Skeletal muscle satellite cell (primary cell): Measurements from ENCODE around the gene PDSS2.
"Not testable (repeated sequence)": the region's sequence is repeated elsewhere in the genome, so short reads cannot be mapped to it uniquely, and the experiment has no call there.

Source experiments
- H3K27me3 ChIP-seq: 2 replicates; pipeline ENCODE4 v1.7.0; 2013; ENCODE audit warnings: low read length; ENCODE audit not compliant: control insufficient read depth, insufficient read depth
- H3K36me3 ChIP-seq: 2 replicates; pipeline ENCODE4 v1.7.0; 2013; ENCODE audit warnings: mild to moderate bottlenecking, control low read depth, low read length; ENCODE audit not compliant: insufficient read depth
- H3K4me1 ChIP-seq: 2 replicates; pipeline ENCODE4 v1.7.0; 2013; ENCODE audit warnings: low read length; ENCODE audit not compliant: control insufficient read depth, insufficient read depth
- H3K4me2 ChIP-seq: 2 replicates; pipeline ENCODE4 v1.7.0; 2013; ENCODE audit warnings: mild to moderate bottlenecking, low read length
- H3K4me3 ChIP-seq: 2 replicates; pipeline ENCODE4 v1.7.0; 2013; ENCODE audit warnings: low read length
- H3K9ac ChIP-seq: 2 replicates; pipeline ENCODE4 v1.7.0; 2013; ENCODE audit warnings: mild to moderate bottlenecking, low read depth, low read length, moderate library complexity
- H3K9me3 ChIP-seq: replicated peaks from 2 replicates; pipeline ENCODE4 v1.7.0; 2013; ENCODE audit warnings: mild to moderate bottlenecking, control low read depth, low read length

Gene PDSS2

DNA sequence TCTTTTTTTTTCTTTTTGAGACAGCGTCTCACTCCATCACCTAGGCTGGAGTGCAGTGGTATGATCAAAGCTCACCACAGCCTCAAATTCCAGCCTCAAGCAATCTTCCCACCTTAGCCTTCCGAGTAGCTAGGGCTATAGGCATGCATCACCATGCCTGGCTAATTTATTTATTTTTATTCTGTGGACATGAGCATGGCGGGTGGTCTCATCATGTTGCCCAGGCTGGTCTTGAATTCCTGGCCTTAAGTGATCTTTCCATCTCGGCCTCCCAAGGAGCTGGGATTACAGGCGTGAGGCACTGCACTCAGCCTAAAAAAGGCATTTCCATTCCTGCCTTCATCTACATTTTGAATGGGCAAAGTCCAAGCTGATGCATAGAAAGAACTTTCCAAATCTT, 287.9 kb downstream of the PDSS2 start:
- Histone ChIP-seq H3K27me3 (no peaks in the 10 kb centered on the region), H3K9ac (no peak overlapping the region), H3K9me3 (no peaks in the 10 kb centered on the region), H3K36me3 (no peaks in the 10 kb centered on the region), H3K4me3 (no peak overlapping the region), H3K4me1 (no peaks in the 10 kb centered on the region), H3K4me2 (no peak overlapping the region)

DNA sequence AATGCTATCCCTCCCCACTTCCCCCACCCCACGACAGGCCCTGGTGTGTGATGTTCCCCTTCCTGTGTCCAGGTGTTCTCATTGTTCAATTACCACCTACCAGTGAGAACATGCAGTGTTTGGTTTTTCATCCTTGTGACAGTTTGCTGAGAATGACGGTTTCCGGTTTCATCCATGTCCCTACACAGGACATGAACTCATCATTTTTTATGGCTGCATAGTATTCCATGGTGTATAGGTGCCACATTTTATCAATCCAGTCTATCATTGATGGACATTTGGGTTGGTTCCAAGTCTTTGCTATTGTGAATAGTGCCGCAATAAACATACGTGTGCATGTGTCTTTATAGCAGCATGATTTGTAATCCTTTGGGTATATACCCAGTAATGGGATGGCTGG, 295.1 kb downstream of the PDSS2 start:
- not testable (repeated sequence) for H3K36me3 ChIP-seq, H3K27me3 ChIP-seq, H3K9me3 ChIP-seq, H3K4me1 ChIP-seq, H3K9ac ChIP-seq, H3K4me3 ChIP-seq, H3K4me2 ChIP-seq

- Histone ChIP-seq H3K4me1 (no peaks in the 10 kb centered on the region), H3K27me3 (no peaks in the 10 kb centered on the region), H3K4me3 (no peak overlapping the region), H3K9ac (no peak overlapping the region), H3K9me3 (no peaks in the 10 kb centered on the region), H3K36me3 (no peaks in the 10 kb centered on the region), H3K4me2 (no peak overlapping the region)
Observed at GRCh38 chr6:107161521-107161920, 297.8 kb downstream of the PDSS2 start.

- H3K4me2 ChIP-seq, result no peak overlapping the region
Observed at GRCh38 chr6:107156617-107157016, 302.7 kb downstream of the PDSS2 start.

GRCh38 chr6:107154801-107155160, 304.6 kb downstream of the PDSS2 start:
- no peak overlapping the region for H3K4me3 ChIP-seq
- no peak overlapping the region for H3K9ac ChIP-seq
- no peak overlapping the region for H3K4me2 ChIP-seq
- no peaks in the 10 kb centered on the region for H3K36me3 ChIP-seq
- no peaks in the 10 kb centered on the region for H3K27me3 ChIP-seq
- no peaks in the 10 kb centered on the region for H3K4me1 ChIP-seq
- H3K9me3 ChIP-seq, result no peaks in the 10 kb centered on the region

More at GRCh38 chr6:107156617-107157016, 302.7 kb downstream of the PDSS2 start:
- Histone ChIP-seq H3K4me3 (no peak overlapping the region), H3K9me3 (no peaks in the 10 kb centered on the region), H3K4me1 (no peaks in the 10 kb centered on the region), H3K9ac (no peak overlapping the region), H3K36me3 (no peaks in the 10 kb centered on the region), H3K27me3 (no peaks in the 10 kb centered on the region)

- H3K4me2 ChIP-seq, result no peak overlapping the region
- no peaks in the 10 kb centered on the region for H3K36me3 ChIP-seq
- H3K9me3 ChIP-seq, result no peaks in the 10 kb centered on the region
- no peaks in the 10 kb centered on the region for H3K4me1 ChIP-seq
- no peaks in the 10 kb centered on the region for H3K27me3 ChIP-seq
- H3K4me3 ChIP-seq, result no peak overlapping the region
- H3K9ac ChIP-seq, result no peak overlapping the region
Observed at GRCh38 chr6:107154131-107154800, 305.1 kb downstream of the PDSS2 start.

DNA sequence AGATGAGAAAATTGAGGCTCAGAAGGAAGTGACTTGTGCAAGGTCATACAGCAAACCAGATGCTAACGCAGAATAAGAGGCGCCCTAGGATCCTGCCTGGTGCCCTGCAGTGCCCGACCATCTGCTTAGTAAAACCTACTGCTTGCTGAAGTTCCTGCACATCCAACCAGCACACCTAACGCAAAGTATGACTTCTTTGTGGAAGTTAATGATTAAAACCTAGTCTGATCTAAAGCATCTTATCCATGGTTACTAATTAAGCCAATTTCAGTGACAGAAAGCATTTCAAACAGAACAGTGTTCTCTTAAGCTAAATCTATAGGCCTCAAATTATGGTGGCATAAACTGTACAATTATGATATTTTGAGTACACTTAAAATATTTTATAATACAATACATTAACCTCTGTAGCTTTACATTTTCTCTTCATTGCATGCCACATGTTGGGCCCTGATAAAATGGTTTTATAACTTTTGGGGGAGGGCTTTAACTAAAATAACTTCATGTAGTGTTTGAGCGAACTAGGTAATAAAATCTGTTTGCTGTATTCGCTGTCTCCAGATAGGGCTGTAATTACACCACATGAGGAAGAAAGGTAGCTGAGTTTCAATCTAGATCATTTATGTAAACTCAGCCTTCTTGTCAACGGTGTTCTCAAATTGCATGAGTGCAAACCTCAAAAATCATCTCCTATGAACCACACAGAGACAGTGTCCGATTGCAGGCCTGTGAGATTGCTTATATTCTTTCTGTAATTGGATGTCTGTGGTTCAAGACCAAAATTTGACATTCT, 306.5 kb downstream of the PDSS2 start:
- Histone ChIP-seq H3K9ac (no peak overlapping the region), H3K9me3 (no peaks in the 10 kb centered on the region), H3K4me3 (no peak overlapping the region), H3K27me3 (no peaks in the 10 kb centered on the region), H3K4me1 (no peaks in the 10 kb centered on the region), H3K36me3 (no peaks in the 10 kb centered on the region), H3K4me2 (no peak overlapping the region)

GRCh38 chr6:107144666-107145065, 314.7 kb downstream of the PDSS2 start:
- Histone ChIP-seq H3K4me3 (no peak overlapping the region), H3K4me2 (no peak overlapping the region), H3K36me3 (no peaks in the 10 kb centered on the region), H3K9me3 (no peaks in the 10 kb centered on the region), H3K9ac (no peak overlapping the region), H3K4me1 (no peaks in the 10 kb centered on the region), H3K27me3 (no peaks in the 10 kb centered on the region)

DNA sequence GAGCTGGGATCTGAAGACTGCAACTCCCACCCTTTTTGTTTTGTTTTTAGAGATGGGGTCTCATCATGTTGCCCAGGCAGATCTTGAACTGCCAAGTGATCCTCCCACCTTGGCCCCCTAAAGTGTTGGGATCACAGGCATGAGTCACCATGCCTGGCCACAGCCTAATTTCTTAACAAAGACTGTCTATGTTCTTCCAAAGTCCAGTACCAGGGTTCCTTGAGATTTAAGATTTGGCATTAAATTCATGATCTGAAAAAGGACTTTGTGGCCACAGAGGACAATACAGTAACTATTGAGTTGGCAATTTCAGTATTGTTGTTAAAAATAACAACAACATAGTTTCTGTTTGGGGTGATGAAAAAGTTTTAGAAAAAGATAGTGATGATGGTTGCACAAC, 315.4 kb downstream of the PDSS2 start:
- no peaks in the 10 kb centered on the region for H3K27me3 ChIP-seq
- no peak overlapping the region for H3K4me2 ChIP-seq
- H3K9ac ChIP-seq, result no peak overlapping the region
- no peak overlapping the region for H3K4me3 ChIP-seq
- H3K9me3 ChIP-seq, result no peaks in the 10 kb centered on the region
- no peaks in the 10 kb centered on the region for H3K36me3 ChIP-seq
- H3K4me1 ChIP-seq, result no peaks in the 10 kb centered on the region

- Histone ChIP-seq H3K9ac (no peak overlapping the region), H3K27me3 (no peaks in the 10 kb centered on the region), H3K9me3 (no peaks in the 10 kb centered on the region), H3K4me2 (no peak overlapping the region), H3K4me3 (no peak overlapping the region), H3K36me3 (no peaks in the 10 kb centered on the region), H3K4me1 (no peaks in the 10 kb centered on the region)
Observed at GRCh38 chr6:107140581-107140980, 318.8 kb downstream of the PDSS2 start.

DNA sequence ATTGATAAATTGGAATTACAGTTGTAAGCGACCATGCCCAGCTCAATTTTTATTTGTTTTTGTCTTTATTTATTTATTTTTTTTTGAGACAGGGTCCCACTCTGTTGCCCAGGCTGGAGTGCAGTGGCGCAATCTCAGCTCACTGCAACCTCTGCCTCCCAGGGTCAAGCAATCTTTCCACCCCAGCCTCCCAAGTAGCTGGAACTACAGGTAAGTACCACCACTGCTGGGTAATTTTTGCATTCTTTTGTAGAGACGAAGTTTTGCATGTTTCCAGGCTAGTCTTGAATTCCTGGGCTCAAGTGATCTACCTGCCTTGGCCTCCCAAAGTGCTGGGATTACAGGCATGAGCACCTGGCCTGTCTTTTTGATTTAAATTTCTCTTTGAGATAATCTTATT, 323.0 kb downstream of the PDSS2 start:
- not testable (repeated sequence) for H3K4me2 ChIP-seq, H3K9ac ChIP-seq, H3K4me1 ChIP-seq, H3K9me3 ChIP-seq, H3K36me3 ChIP-seq, H3K4me3 ChIP-seq, H3K27me3 ChIP-seq
